ENCODE data around the gene CBX1.

CBX1 gene

DNA sequence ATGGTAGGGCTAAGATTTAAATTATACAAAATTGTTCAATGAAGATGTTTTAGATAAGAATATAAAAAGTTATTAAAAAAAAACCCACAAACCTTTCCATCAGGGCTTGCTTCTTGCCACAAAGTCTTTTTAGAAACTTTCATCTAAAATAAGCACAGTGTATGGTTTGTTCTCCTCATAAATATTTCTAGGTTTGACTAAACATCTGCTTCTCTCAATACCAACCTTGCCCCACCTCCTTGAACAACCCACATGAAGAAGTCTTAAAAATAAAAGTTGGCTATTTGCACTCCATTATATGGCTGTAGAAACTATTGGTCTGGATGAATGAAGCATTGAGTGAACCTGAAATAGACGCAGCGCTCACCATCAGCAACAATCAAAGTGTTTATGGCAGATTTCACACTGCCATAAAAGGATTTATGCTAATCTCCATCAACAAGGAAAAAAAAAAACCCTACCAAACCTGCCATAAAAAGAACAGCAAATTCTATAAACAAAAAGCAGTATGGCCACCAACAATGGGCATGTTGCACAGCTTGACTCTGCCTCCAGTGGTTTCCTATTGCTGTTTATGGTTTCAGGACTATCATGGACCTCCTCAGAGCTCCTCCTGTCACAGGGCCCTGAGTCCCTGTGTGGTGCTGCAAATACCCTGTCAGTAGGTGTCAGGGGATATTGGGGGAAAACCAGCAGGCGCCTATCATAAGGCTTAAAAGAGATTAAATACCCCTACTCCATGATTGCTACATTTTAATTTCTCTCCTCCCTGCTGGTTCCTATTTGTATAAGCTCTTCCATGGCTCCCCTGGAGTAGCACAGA lies 43.9 kb upstream of the CBX1 start:
- TF ChIP-seq, protein P1, sequence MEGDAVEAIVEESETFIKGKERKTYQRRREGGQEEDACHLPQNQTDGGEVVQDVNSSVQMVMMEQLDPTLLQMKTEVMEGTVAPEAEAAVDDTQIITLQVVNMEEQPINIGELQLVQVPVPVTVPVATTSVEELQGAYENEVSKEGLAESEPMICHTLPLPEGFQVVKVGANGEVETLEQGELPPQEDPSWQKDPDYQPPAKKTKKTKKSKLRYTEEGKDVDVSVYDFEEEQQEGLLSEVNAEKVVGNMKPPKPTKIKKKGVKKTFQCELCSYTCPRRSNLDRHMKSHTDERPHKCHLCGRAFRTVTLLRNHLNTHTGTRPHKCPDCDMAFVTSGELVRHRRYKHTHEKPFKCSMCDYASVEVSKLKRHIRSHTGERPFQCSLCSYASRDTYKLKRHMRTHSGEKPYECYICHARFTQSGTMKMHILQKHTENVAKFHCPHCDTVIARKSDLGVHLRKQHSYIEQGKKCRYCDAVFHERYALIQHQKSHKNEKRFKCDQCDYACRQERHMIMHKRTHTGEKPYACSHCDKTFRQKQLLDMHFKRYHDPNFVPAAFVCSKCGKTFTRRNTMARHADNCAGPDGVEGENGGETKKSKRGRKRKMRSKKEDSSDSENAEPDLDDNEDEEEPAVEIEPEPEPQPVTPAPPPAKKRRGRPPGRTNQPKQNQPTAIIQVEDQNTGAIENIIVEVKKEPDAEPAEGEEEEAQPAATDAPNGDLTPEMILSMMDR (IDR thresholded peaks at IDR 0.05; ENCODE audit: low read depth, low read length, missing control alignments), result no peak
- no peak for DNase-seq (ENCODE audit: low read depth)

DNA sequence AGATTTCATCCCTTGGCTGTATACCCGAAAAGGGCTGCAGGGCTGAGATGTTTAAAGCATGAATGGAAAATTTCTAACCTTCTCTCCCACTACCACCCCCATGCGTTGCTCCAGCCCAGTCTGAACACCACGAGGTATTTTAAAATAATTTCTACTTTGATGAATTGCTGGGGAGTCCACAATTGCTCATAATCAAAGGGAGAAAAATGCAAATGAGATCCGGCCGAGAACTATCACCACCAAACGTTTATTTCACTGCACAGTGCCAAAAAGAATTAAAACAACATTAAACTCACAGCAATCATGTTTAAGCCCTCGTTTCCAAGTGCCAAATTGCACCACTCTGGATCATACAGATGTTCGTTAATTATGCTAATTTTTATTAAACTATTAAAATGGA lies 43.0 kb upstream of the CBX1 start:
- no peak for DNase-seq (ENCODE audit: low read depth)
- TF ChIP-seq, protein P1 (IDR thresholded peaks at IDR 0.05; ENCODE audit: low read depth, low read length, missing control alignments), result no peak
- H3K4me3 ChIP-seq (ENCODE audit: low read depth, low read length), result no peak overlapping the region

More for the DNA sequence above, 43.9 kb upstream of the CBX1 start:
- no peak overlapping the region for H3K4me3 ChIP-seq (ENCODE audit: low read depth, low read length)

DNA sequence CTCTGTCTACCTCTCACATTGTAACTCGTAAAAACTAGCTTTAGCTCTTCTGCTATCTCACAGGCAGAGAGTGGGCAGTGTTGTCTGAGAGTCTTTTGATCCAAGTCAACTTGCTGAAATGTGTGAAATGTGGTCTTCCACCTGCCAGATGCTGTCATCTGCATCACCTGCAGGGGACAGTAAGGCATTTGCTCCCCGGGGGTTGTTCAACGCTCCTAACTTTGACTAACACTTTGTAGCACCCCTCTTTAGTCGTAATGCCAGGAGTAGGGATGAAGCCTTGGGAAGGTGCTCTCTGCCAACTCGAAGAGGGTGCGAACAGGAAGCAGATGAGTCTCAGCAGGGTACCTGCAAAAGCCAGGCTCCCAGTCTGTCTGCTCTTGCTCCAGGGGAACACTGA lies 42.4 kb upstream of the CBX1 start:
- no peak overlapping the region for H3K4me3 ChIP-seq (ENCODE audit: low read depth, low read length)
- no peak for DNase-seq (ENCODE audit: low read depth)
- TF ChIP-seq, protein P1 (IDR thresholded peaks at IDR 0.05; ENCODE audit: low read depth, low read length, missing control alignments), result no peak

DNA sequence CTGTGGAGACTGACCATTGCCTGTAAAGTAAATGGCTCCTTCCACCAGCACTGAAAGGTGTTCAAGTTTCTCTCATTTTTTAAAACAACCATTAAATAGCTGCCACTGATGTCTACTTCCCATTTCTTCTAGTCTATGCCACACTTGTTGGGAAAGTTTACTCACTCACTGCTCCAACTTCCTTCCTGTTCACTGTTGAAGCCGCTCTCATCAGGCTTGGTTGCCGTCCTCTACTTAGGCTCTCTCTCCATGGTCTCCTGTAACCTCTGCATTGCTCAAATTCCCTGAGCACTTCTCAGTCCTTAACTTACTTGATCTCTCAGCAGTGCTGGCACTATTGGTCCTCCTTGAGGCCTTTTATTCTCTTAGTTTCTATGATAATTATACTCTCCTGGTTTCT lies 38.7 kb upstream of the CBX1 start:
- TF ChIP-seq, protein P1 (IDR thresholded peaks at IDR 0.05; ENCODE audit: low read depth, low read length, missing control alignments), result no peak
- no peak overlapping the region for H3K4me3 ChIP-seq (ENCODE audit: low read depth, low read length)
- DNase-seq (ENCODE audit: low read depth), result no peak

DNA sequence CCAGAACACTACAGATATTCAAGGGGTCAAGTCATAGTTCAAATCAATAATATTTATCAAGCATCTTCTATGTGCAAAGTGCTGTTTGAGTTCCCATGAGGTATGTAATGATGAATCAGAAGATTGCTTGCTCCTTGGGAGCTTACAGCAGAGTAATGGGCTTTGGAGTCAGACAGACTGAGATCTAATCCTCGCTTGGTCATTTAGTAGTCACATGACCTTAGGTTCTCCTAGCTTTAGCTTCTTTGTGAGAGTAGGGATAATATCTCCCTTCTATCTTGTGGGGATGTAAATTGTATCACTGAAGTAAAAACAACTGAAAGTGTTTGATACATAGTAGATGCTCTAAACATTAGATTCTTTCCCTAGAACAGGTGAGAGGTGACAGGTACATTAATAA lies 36.4 kb upstream of the CBX1 start:
- TF ChIP-seq, protein P1 (IDR thresholded peaks at IDR 0.05; ENCODE audit: low read depth, low read length, missing control alignments), result no peak
- DNase-seq (ENCODE audit: low read depth), result no peak
- no peak overlapping the region for H3K4me3 ChIP-seq (ENCODE audit: low read depth, low read length)

DNA sequence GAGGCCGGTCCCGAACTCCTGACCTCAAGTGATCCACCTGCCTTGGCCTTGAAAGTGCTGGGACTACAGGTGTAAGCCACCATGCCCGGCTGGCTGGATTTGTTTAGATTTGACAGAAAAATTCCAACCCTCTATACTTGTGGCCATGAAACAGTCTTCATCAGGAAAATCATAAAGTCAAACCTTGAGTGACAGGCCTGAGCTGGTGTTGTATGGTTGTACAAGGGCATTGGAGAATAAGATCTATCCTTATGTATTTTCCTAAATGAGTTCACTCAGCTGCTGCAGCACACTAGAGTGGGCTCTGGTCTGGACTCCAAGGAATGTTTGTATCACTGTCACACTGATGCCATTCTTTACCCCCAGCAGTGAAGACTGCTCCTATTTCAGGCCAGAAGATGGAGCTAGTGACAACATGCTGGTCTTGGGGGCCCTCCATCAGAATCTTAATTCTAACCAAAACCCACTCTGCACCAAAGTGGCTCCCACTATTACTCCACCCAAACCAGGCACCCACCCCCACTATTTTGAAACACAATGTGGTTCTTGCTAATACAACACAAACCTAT lies 33.7 kb upstream of the CBX1 start:
- no peak overlapping the region for H3K4me3 ChIP-seq (ENCODE audit: low read depth, low read length)
- TF ChIP-seq, protein P1 (IDR thresholded peaks at IDR 0.05; ENCODE audit: low read depth, low read length, missing control alignments), result peak; percentile 38
- no peak for DNase-seq (ENCODE audit: low read depth)

Measured in GM12864 (cell line).